DOHH2 (cell line): ENCODE measurements around the gene NPFFR1.

Experiments used
- CTCF ChIP-seq: fragments of 200-600 bp; sonication (generic); IDR thresholded peaks from one replicate; pipeline ENCODE4 v1.5.1; 2014; ENCODE audit warnings: antibody characterized with exemption, mild to moderate bottlenecking, low read depth, low read length; ENCODE audit not compliant: poor library complexity, severe bottlenecking
- EZH2phosphoT487 ChIP-seq: fragments of 200-600 bp; sonication (generic); IDR thresholded peaks from 2 replicates; pipeline ENCODE4 v1.6.1; 2017; ENCODE audit warnings: borderline replicate concordance, mild to moderate bottlenecking, antibody characterized with exemption, low read length, moderate library complexity, mixed read lengths

GRCh38 chr10:70255329-70256299 is 28.2 kb downstream of the NPFFR1 start:
- TF ChIP-seq EZH2phosphoT487 (no peak), CTCF (no peak)
